DND-41 (cell line): ENCODE data around the gene ANGEL2.

ENCODE experiments used
- CTCF ChIP-seq: IDR thresholded peaks from 2 replicates; pipeline ENCODE4 v1.5.1; 2012; ENCODE audit warnings: borderline replicate concordance, low read length, moderate library complexity, mild to moderate bottlenecking; ENCODE audit not compliant: poor library complexity, severe bottlenecking; ENCODE audit errors: extremely low read depth
- EZH2 ChIP-seq: IDR thresholded peaks from 3 replicates; pipeline ENCODE4 v1.6.1; 2012; ENCODE audit warnings: borderline replicate concordance, low read depth, mild to moderate bottlenecking, moderate library complexity, low read length, inconsistent platforms; ENCODE audit not compliant: severe bottlenecking

GRCh38 chr1:212982430-212983152 lies 33.1 kb downstream of the ANGEL2 start:
- TF ChIP-seq CTCF, result no peak
- no peak for TF ChIP-seq EZH2
